B cell (primary cell): ENCODE measurements around the gene ENDOV. TPM values are rescaled to one million over a fixed set of nuclear protein-coding genes. Genes with fewer than 3 reads are reported as not detected.

Source experiments
- ATAC-seq: fragments of 200-7000 bp; cut with Tn5 transposase; one replicate; pipeline ENCODE4 v1.10.0; 2021; ENCODE audit warnings: low read depth, mild to moderate bottlenecking, moderate number of reproducible peaks, moderate library complexity
- CTCF ChIA-PET: fragments of 350-600 bp; sonication (Branson Sonifier 250); formaldehyde crosslinking; loops from one replicate; lab custom pipeline; 2021; ENCODE audit warnings: antibody characterized with exemption, inconsistent platforms; lab: Charles Lee
- POLR2A ChIA-PET: fragments of 350-600 bp; sonication (Branson Sonifier 250); formaldehyde crosslinking; loops from one replicate; lab custom pipeline; 2021; ENCODE audit warnings: antibody characterized with exemption; lab: Charles Lee
- DNase-seq: peaks from one replicate; pipeline ENCODE4 v3.0.0; 2013
- H2AFZ ChIP-seq: 2 replicates; pipeline ENCODE4 v1.6.1; 2012; ENCODE audit warnings: mild to moderate bottlenecking, low read depth, low read length; ENCODE audit not compliant: insufficient read depth, poor library complexity, severe bottlenecking
- H3K27ac ChIP-seq, 2 donors: 1 replicate in 1 of 2; 2 replicates in 1 of 2; pipeline ENCODE4 v1.5.1; 2012 to 2013; ENCODE audit warnings: low read length in 2 of 2, mild to moderate bottlenecking in 2 of 2, moderate library complexity in 1 of 2
- H3K27me3 ChIP-seq, 4 experiments: fragments of 200-600 bp in 1 of 4; sonication (generic) in 1 of 4; replicated peaks in 1 of 4; 1 replicate in 2 of 4; 2 replicates in 2 of 4; pipeline versions ENCODE4 v1.6.1 to v1.7.0; 2013 to 2016; ENCODE audit warnings: low read length in 3 of 4, mild to moderate bottlenecking in 2 of 4, mixed read lengths in 1 of 4, moderate library complexity in 1 of 4; ENCODE audit not compliant: insufficient read depth in 4 of 4, control insufficient read depth in 3 of 4; ENCODE audit errors: control extremely low read depth in 1 of 4
- H3K36me3 ChIP-seq, 2 experiments: replicated peaks in 1 of 2; 1 replicate in 1 of 2; 2 replicates in 1 of 2; pipeline versions ENCODE4 v1.6.1 to v1.7.1; 2013; ENCODE audit warnings: low read length in 1 of 2; ENCODE audit not compliant: insufficient read depth in 2 of 2, control insufficient read depth in 1 of 2; ENCODE audit errors: control extremely low read depth in 1 of 2, extremely low read depth in 1 of 2
- H3K4me1 ChIP-seq, 2 donors: fragments of 200-600 bp in 1 of 2; sonication (generic) in 1 of 2; 1 replicate in 1 of 2; 2 replicates in 1 of 2; pipeline versions ENCODE4 v1.5.1 to v1.6.1; 2013 to 2017; ENCODE audit warnings: low read length in 2 of 2; ENCODE audit not compliant: control insufficient read depth in 2 of 2, insufficient read depth in 2 of 2
- H3K4me2 ChIP-seq: replicated peaks from 2 replicates; pipeline ENCODE3; 2012; ENCODE audit warnings: mild to moderate bottlenecking, low read depth, low read length; ENCODE audit not compliant: poor library complexity, severe bottlenecking
- H3K4me3 ChIP-seq, 5 experiments: fragments of 200-600 bp in 1 of 5; sonication (generic) in 1 of 5; 1 replicate in 3 of 5; 2 replicates in 2 of 5; pipeline versions ENCODE4 v1.5.1 to v1.7.0; 2011 to 2016; ENCODE audit warnings: low read length in 4 of 5, mild to moderate bottlenecking in 4 of 5, low read depth in 2 of 5, control low read depth in 1 of 5, moderate library complexity in 1 of 5; ENCODE audit not compliant: insufficient read depth in 1 of 5; ENCODE audit errors: control extremely low read depth in 1 of 5, extremely low read depth in 1 of 5
- H3K79me2 ChIP-seq: fragments of 200-600 bp; sonication (generic); one replicate; pipeline ENCODE4 v1.6.0; 2016; ENCODE audit warnings: low read length; ENCODE audit not compliant: control insufficient read depth, insufficient read depth
- H3K9ac ChIP-seq: fragments of 200-600 bp; sonication (generic); 2 replicates; pipeline ENCODE4 v1.6.1; 2017; ENCODE audit warnings: mild to moderate bottlenecking, low read length, moderate library complexity
- H3K9me3 ChIP-seq, 3 donors: one replicate each; pipeline versions ENCODE4 v1.6.1 to v1.7.1; 2013; ENCODE audit warnings: low read length in 2 of 3; ENCODE audit not compliant: control insufficient read depth in 2 of 3, insufficient read depth in 1 of 3; ENCODE audit errors: control extremely low read depth in 1 of 3
- H4K20me1 ChIP-seq: 2 replicates; pipeline ENCODE4 v1.6.0; 2012; ENCODE audit warnings: mild to moderate bottlenecking, low read length; ENCODE audit not compliant: insufficient read depth, control insufficient read depth, poor library complexity, severe bottlenecking
- H3K27ac Mint-ChIP-seq: one replicate; pipeline ENCODE4 v1.8.0; 2021; ENCODE audit warnings: mixed read lengths
- H3K27me3 Mint-ChIP-seq: one replicate; pipeline ENCODE4 v1.8.0; 2021; ENCODE audit warnings: mixed read lengths
- H3K4me1 Mint-ChIP-seq: one replicate; pipeline ENCODE4 v1.8.0; 2021; ENCODE audit warnings: mixed read lengths
- H3K4me3 Mint-ChIP-seq: one replicate; pipeline ENCODE4 v1.8.0; 2021; ENCODE audit warnings: mixed read lengths
- H3K9me3 Mint-ChIP-seq: one replicate; pipeline ENCODE4 v1.8.0; 2022; ENCODE audit warnings: mixed read lengths; ENCODE audit not compliant: insufficient read depth
- EZH2 ChIP-seq: IDR thresholded peaks from 2 replicates; pipeline ENCODE4 v1.6.1; 2012; ENCODE audit warnings: borderline replicate concordance, low read depth, mild to moderate bottlenecking, moderate library complexity, low read length; ENCODE audit not compliant: insufficient read depth, poor library complexity, severe bottlenecking
- WGBS: methylation state at CpG from one replicate; pipeline ENCODE4 v1.1.5; 2013; ENCODE audit warnings: missing lambda C conversion rate; ENCODE audit not compliant: insufficient coverage; 5-methylcytosine and 5-hydroxymethylcytosine counted together
- intact Hi-C: fragments of 100-400 bp; cut with micrococcal nuclease; formaldehyde crosslinking; loops from one replicate; pipeline ENCODE4 v1.10.0; 2022
- polyA plus RNA-seq: library from polyadenylated mRNA; depleted of rRNA; stranded (reverse); fragments of >200 nt; gene quantifications from 2 replicates; pipeline ENCODE4 v1.2.3, GENCODE V29; 2012
- total RNA-seq, 2 donors: library from RNA; stranded (reverse); fragments of 120-200 nt in 1 of 2; gene quantifications; 1 replicate in 1 of 2; 2 replicates in 1 of 2; pipeline versions ENCODE4 v1.2.3 to v1.2.4, GENCODE V29; 2013 to 2022
- TF ChIP-seq, protein P1 (sequence below): fragments of 200-600 bp; IDR thresholded peaks from one replicate; pipeline ENCODE4 v1.8.0; 2022; ENCODE audit warnings: antibody characterized with exemption, mild to moderate bottlenecking

Gene ENDOV
- total and polyA plus RNA-seq, 2 donors (not counting 1 experiment from before 2014, with no cell fraction given): 25.3 to 49.5 TPM

DNA sequence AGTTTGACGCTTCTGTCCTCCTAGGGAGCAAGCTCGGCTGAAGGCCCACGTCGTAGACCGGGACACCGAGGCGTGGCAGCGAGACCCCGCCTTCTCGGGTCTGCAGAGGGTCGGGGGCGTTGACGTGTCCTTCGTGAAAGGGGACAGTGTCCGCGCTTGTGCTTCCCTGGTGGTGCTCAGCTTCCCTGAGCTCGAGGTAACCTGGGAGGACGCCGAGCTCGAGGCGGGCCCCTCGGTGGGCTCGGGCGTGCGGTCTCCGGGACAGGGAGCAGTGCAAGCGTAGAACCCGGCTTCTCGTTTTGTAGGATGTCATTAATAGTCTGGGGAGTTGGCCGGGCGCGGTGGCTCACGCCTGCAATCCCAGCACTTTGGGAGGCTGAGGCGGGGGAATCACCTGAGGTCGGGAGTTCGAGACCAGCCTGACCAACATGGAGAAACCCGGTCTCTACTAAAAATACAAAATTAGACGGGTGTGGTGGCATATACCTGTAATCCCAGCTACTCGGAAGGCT, 715 bp downstream of the ENDOV start:
- TF ChIP-seq, protein P1, sequence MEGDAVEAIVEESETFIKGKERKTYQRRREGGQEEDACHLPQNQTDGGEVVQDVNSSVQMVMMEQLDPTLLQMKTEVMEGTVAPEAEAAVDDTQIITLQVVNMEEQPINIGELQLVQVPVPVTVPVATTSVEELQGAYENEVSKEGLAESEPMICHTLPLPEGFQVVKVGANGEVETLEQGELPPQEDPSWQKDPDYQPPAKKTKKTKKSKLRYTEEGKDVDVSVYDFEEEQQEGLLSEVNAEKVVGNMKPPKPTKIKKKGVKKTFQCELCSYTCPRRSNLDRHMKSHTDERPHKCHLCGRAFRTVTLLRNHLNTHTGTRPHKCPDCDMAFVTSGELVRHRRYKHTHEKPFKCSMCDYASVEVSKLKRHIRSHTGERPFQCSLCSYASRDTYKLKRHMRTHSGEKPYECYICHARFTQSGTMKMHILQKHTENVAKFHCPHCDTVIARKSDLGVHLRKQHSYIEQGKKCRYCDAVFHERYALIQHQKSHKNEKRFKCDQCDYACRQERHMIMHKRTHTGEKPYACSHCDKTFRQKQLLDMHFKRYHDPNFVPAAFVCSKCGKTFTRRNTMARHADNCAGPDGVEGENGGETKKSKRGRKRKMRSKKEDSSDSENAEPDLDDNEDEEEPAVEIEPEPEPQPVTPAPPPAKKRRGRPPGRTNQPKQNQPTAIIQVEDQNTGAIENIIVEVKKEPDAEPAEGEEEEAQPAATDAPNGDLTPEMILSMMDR: no peak
- no peak for TF ChIP-seq EZH2
- intact Hi-C loops: loop anchor here (1.0 kb wide), 2 partner anchors 39 to 824 kb away; partner anchors contain the start of genes NDUFAF8 and TEPSIN
- Histone ChIP-seq H3K9me3 (no peaks in the 10 kb centered on the region), H3K9ac (peak overlapping the region; percentile 81), H3K27me3 (peaks cover 0 to 9% (median 2%) of the 10 kb centered on the region in 4 experiments), H4K20me1 (no peaks in the 10 kb centered on the region), H2AFZ (peak overlapping the region; percentile 84), H3K36me3 (peaks cover 0 to 15% of the 10 kb centered on the region in 2 experiments), H3K27ac (peak overlapping the region; percentile 60 to 81), H3K4me2 (peak overlapping the region; percentile 88), H3K79me2 (peaks cover 23% of the 10 kb centered on the region), H3K4me1 (peaks cover 14 to 20% of the 10 kb centered on the region in 2 donors), H3K4me3 (peak overlapping the region; percentile 36 to 97 (median 82))
- H3K4me3 Mint-ChIP-seq: peak overlapping the region; percentile 89
- ATAC-seq: no peak
- no peaks in the 10 kb centered on the region for H3K9me3 Mint-ChIP-seq
- H3K27me3 Mint-ChIP-seq: peaks cover 21% of the 10 kb centered on the region
- H3K4me1 Mint-ChIP-seq: peaks cover 24% of the 10 kb centered on the region
- peak overlapping the region; percentile 91 for H3K27ac Mint-ChIP-seq
- DNase-seq: no peak
- POLR2A ChIA-PET: interaction anchor here (1.4 kb wide), 1 partner anchor 11 kb away, joined by 10 read pairs; no protein-coding TSS in a partner anchor
- WGBS: 15% methylated on average over 38 of the region's 39 CpGs
- CTCF ChIA-PET: interaction anchor here (0.7 to 1.1 kb wide), 3 partner anchors 11 to 481 kb away, joined by 3 to 4 read pairs (median 3); no protein-coding TSS in a partner anchor
